ENCODE measurements around the gene AKAIN1. TPM values are rescaled to one million over a fixed set of nuclear protein-coding genes. Genes with fewer than 3 reads are reported as not detected.

The AKAIN1 gene
- total RNA-seq, 6 donors from 2014 or later, result not detected

DNA sequence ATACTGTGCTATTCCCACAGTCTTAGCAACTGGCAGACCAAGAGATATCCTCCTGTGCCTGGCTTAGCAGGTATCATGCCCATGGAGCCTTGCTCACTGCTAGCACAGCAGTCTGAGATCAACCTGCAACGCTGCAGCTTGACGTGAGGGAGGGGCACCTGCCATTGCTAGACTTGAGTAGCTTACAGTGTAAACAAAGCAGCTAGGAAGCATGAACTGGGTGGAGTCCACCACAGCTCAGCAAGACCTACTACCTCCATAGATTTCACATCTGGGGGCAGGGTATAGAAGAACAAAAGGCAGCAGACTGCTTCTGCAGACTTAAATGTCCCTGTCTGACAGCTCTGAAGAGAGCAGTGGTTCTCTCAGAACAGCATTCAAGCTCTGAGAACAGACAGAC is 74.8 kb downstream of the AKAIN1 start:
- no peak overlapping the region for H3K4me3 ChIP-seq
- no peak for DNase-seq
- H3K27ac ChIP-seq, result no peak overlapping the region
- WGBS, 2 donors, result 52% methylated on average over 2 of the region's 2 CpGs; no CpG with 5 or more reads in 1 of the 2 donors
- H3K9me3 ChIP-seq, result peaks cover 0 to 25% (median 8%) of the 10 kb centered on the region in 4 donors
- H3K27me3 ChIP-seq, result no peaks in the 10 kb centered on the region
- no peaks in the 10 kb centered on the region for H3K4me1 ChIP-seq
- no peaks in the 10 kb centered on the region for H3K36me3 ChIP-seq
- ATAC-seq (ENCODE audit: low FRiP score in 2 of 2), result no peak
- no peak for TF ChIP-seq POLR2A (IDR thresholded peaks at IDR 0.05)
- no peak for TF ChIP-seq CTCF (IDR thresholded peaks at IDR 0.05)
- no peak for TF ChIP-seq POLR2AphosphoS5 (IDR thresholded peaks at IDR 0.05)
- TF ChIP-seq EP300 (IDR thresholded peaks at IDR 0.05), result no peak

DNA sequence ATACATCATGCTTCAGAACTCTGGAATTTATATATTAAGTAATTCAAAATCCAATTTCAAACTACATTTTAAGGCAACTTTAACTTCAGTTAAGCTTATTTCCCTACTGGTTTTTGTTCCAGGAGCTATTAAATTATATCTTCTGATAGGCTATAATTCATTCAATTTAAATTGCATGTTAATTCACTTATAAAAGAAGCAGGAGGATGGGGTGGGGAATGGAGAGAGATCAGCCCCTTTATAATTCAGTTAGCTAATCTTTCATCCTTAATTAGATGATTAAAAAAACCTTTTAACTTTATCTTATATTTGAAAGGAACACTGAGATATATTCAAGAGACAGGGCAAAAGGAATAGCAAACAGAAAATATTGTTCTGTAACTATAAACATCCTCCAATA is 86.8 kb downstream of the AKAIN1 start:
- no peaks in the 10 kb centered on the region for H3K27me3 ChIP-seq
- no peak overlapping the region for H3K4me3 ChIP-seq
- no peaks in the 10 kb centered on the region for H3K9me3 ChIP-seq
- no peak overlapping the region for H3K27ac ChIP-seq
- no peaks in the 10 kb centered on the region for H3K36me3 ChIP-seq
- no peaks in the 10 kb centered on the region for H3K4me1 ChIP-seq
- no peak for DNase-seq
- TF ChIP-seq EP300 (IDR thresholded peaks at IDR 0.05) (no peak), CTCF (IDR thresholded peaks at IDR 0.05) (no peak), POLR2AphosphoS5 (IDR thresholded peaks at IDR 0.05) (no peak), POLR2A (IDR thresholded peaks at IDR 0.05) (no peak)
- no peak for ATAC-seq (ENCODE audit: low FRiP score in 2 of 2)

DNA sequence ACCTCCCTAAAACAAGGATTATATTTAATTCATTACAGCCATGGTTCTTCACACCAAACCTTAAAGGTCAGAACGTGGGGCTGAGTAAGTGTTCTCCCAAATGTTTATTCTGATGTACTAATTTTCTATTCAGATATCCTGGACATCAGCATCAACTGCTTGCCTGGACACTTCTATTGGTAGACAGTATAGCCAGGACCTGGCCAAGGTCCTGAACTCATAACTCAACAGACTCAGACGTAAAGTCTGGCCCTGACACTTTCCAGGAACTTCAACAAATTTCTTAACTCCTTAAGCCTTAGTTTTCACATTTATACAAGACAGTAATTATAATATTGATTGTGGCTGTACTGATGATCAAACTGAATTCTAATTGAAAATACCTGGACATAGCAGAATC is 89.1 kb downstream of the AKAIN1 start:
- no peak for DNase-seq
- WGBS, 2 donors, result 17 to 18% methylated on average over 2 of the region's 2 CpGs
- no peaks in the 10 kb centered on the region for H3K9me3 ChIP-seq
- no peak overlapping the region for H3K27ac ChIP-seq
- no peaks in the 10 kb centered on the region for H3K36me3 ChIP-seq
- TF ChIP-seq CTCF (IDR thresholded peaks at IDR 0.05) (no peak), POLR2A (IDR thresholded peaks at IDR 0.05) (no peak), EP300 (IDR thresholded peaks at IDR 0.05) (no peak), POLR2AphosphoS5 (IDR thresholded peaks at IDR 0.05) (no peak)
- no peak for ATAC-seq (ENCODE audit: low FRiP score in 2 of 2)
- H3K27me3 ChIP-seq, result no peaks in the 10 kb centered on the region
- H3K4me1 ChIP-seq, result no peaks in the 10 kb centered on the region
- no peak overlapping the region for H3K4me3 ChIP-seq

- ATAC-seq (ENCODE audit: low FRiP score in 2 of 2) (no peak), DNase-seq (no peak)
- no peaks in the 10 kb centered on the region for H3K27me3 ChIP-seq
- no peak for TF ChIP-seq POLR2A (IDR thresholded peaks at IDR 0.05)
- TF ChIP-seq EP300 (IDR thresholded peaks at IDR 0.05), result no peak
- TF ChIP-seq CTCF (IDR thresholded peaks at IDR 0.05), result no peak
- no peak for TF ChIP-seq POLR2AphosphoS5 (IDR thresholded peaks at IDR 0.05)
- 32 to 39% methylated on average over 1 of the region's 1 CpG for WGBS, 2 donors
- H3K27ac ChIP-seq, result no peak overlapping the region
- no peaks in the 10 kb centered on the region for H3K9me3 ChIP-seq
- H3K36me3 ChIP-seq, result no peaks in the 10 kb centered on the region
- no peaks in the 10 kb centered on the region for H3K4me1 ChIP-seq
- no peak overlapping the region for H3K4me3 ChIP-seq
Observed at GRCh38 chr18:5106730-5107129, 90.3 kb downstream of the AKAIN1 start.

DNA sequence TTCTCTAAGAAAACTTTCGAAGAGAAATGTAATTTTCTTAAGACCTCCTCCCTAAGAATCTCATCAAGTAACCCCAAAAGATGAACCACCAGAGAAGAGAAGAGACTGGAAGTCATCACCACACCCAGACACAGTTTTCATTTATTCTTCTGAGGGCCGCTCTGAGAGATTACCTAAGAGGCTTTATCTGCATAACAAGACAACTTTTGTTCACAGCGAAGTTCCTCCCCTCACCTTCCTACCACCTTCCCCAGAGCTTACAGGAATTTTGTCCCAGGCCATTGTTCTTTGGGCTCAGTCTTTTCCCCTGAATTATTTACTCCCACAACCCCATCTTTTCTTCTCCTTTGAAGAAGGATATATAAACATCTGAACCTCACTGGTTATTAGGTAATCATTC is 92.8 kb downstream of the AKAIN1 start:
- Histone ChIP-seq H3K27me3 (no peaks in the 10 kb centered on the region), H3K4me3 (no peak overlapping the region), H3K36me3 (no peaks in the 10 kb centered on the region), H3K4me1 (no peaks in the 10 kb centered on the region), H3K9me3 (no peaks in the 10 kb centered on the region), H3K27ac (no peak overlapping the region)
- TF ChIP-seq POLR2AphosphoS5 (IDR thresholded peaks at IDR 0.05) (no peak), CTCF (IDR thresholded peaks at IDR 0.05) (no peak), POLR2A (IDR thresholded peaks at IDR 0.05) (no peak), EP300 (IDR thresholded peaks at IDR 0.05) (no peak)
- 71 to 74% methylated on average over 3 of the region's 3 CpGs for WGBS, 2 donors
- DNase-seq, result no peak
- ATAC-seq (ENCODE audit: low FRiP score in 2 of 2), result no peak

Measured in upper lobe of left lung (tissue), 6 donors.